Measurements from ENCODE around the gene TENM4. TPM values are rescaled to one million over a fixed set of nuclear protein-coding genes. Genes with fewer than 3 reads are reported as not detected.

TENM4 gene
- total RNA-seq, 4 donors from 2014 or later, result 2.3 to 18.9 (median 4.5) TPM

GRCh38 chr11:79025622-79026021 lies 415.2 kb downstream of the TENM4 start:
- DNase-seq (ENCODE audit: low spot score), result no peak
- ATAC-seq (ENCODE audit: low FRiP score), result no peak
- no peak for TF ChIP-seq CTCF (IDR thresholded peaks at IDR 0.05)

- no peak for TF ChIP-seq CTCF (IDR thresholded peaks at IDR 0.05)
- ATAC-seq (ENCODE audit: low FRiP score), result no peak
Observed at GRCh38 chr11:79025097-79025496, 415.7 kb downstream of the TENM4 start.

GRCh38 chr11:79022265-79022664 lies 418.6 kb downstream of the TENM4 start:
- no peak for TF ChIP-seq CTCF (IDR thresholded peaks at IDR 0.05)
- no peak for ATAC-seq (ENCODE audit: low FRiP score)
- DNase-seq (ENCODE audit: low spot score), result no peak

More at GRCh38 chr11:79025097-79025496, 415.7 kb downstream of the TENM4 start:
- DNase-seq (ENCODE audit: low spot score), result no peak

GRCh38 chr11:79021601-79022000 lies 419.2 kb downstream of the TENM4 start:
- DNase-seq (ENCODE audit: low spot score) (no peak), ATAC-seq (ENCODE audit: low FRiP score) (no peak)
- TF ChIP-seq CTCF (IDR thresholded peaks at IDR 0.05), result no peak

GRCh38 chr11:79019975-79020374 lies 420.9 kb downstream of the TENM4 start:
- ATAC-seq (ENCODE audit: low FRiP score) (no peak), DNase-seq (ENCODE audit: low spot score) (no peak)
- TF ChIP-seq CTCF (IDR thresholded peaks at IDR 0.05), result no peak

GRCh38 chr11:79019277-79019676 lies 421.6 kb downstream of the TENM4 start:
- DNase-seq (ENCODE audit: low spot score), result no peak
- ATAC-seq (ENCODE audit: low FRiP score), result no peak
- TF ChIP-seq CTCF (IDR thresholded peaks at IDR 0.05), result no peak

- no peak for DNase-seq (ENCODE audit: low spot score)
- peak; percentile 88 for ATAC-seq (ENCODE audit: low FRiP score)
- TF ChIP-seq CTCF (IDR thresholded peaks at IDR 0.05), result no peak
Observed at GRCh38 chr11:79018371-79018849, 422.4 kb downstream of the TENM4 start.

Data from omental fat pad (tissue), 4 donors.